SK-N-SH (cell line): ENCODE data around the gene NUP50. TPM values are rescaled to one million over a fixed set of nuclear protein-coding genes. Genes with fewer than 3 reads are reported as not detected.

Experiments used
- CTCF ChIA-PET: fragments of 300-600, 350-600 bp; formaldehyde crosslinking; extraction: SDS; loops from one replicate; lab custom pipeline; 2021; lab: Yijun Ruan, JAX
- POLR2A ChIA-PET: fragments of 350-600 bp; sonication (Branson Sonifier 250); formaldehyde crosslinking; extraction: SDS; loops from one replicate; lab custom pipeline; 2020; ENCODE audit warnings: antibody characterized with exemption, inconsistent platforms; lab: Yijun Ruan, JAX
- DNase-seq: peaks from one replicate; pipeline ENCODE4 v3.0.0; 2012
- H2AFZ ChIP-seq: fragments of 200-600 bp; sonication (generic); 2 replicates; pipeline ENCODE4 v1.8.1; 2016; ENCODE audit warnings: antibody characterized with exemption, mild to moderate bottlenecking, low read depth
- H3F3A ChIP-seq: fragments of 200-600 bp; sonication (generic); replicated peaks from 2 replicates; pipeline ENCODE3; 2016; ENCODE audit warnings: antibody characterized with exemption, mild to moderate bottlenecking; ENCODE audit not compliant: insufficient read depth
- H3K27ac ChIP-seq, 2 experiments: fragments of 200-500 bp in 1 of 2; fragments of 200-600 bp in 1 of 2; sonication (Bioruptor generic) in 1 of 2; sonication (generic), shearing (Covaris generic) in 1 of 2; 2 replicates each; pipeline versions ENCODE4 v1.5.1 to v1.6.1; 2014 to 2016; ENCODE audit warnings: low read depth in 2 of 2, inconsistent platforms in 1 of 2, low read length in 1 of 2, mild to moderate bottlenecking in 1 of 2, mixed read lengths in 1 of 2
- H3K27me3 ChIP-seq: fragments of 200-600 bp; sonication (generic), shearing (Covaris generic); 2 replicates; pipeline ENCODE4 v1.6.1; 2016; ENCODE audit warnings: mixed run types; ENCODE audit not compliant: insufficient read depth
- H3K36me3 ChIP-seq, 2 experiments: fragments of 200-500 bp in 1 of 2; fragments of 200-600 bp in 1 of 2; sonication (Bioruptor generic) in 1 of 2; sonication (generic) in 1 of 2; replicated peaks in 1 of 2; 2 replicates each; pipeline versions ENCODE3 to v1.5.1; 2014 to 2016; ENCODE audit warnings: low read length in 1 of 2, mild to moderate bottlenecking in 1 of 2; ENCODE audit not compliant: insufficient read depth in 2 of 2, control insufficient read depth in 1 of 2
- H3K4me1 ChIP-seq, 2 experiments: fragments of 200-500 bp in 1 of 2; fragments of 200-600 bp in 1 of 2; sonication (Bioruptor generic) in 1 of 2; sonication (generic), shearing (Covaris generic) in 1 of 2; 2 replicates each; pipeline versions ENCODE4 v1.5.1 to v1.6.1; 2014 to 2016; ENCODE audit warnings: low read depth in 1 of 2, low read length in 1 of 2, mixed run types in 1 of 2; ENCODE audit not compliant: insufficient read depth in 2 of 2, control insufficient read depth in 1 of 2
- H3K4me2 ChIP-seq: fragments of 200-600 bp; sonication (generic), shearing (Covaris generic); 2 replicates; pipeline ENCODE4 v1.6.1; 2017; ENCODE audit warnings: mixed run types
- H3K4me3 ChIP-seq, 2 experiments: fragments of 200-500 bp in 1 of 2; fragments of 200-600 bp in 1 of 2; sonication (Bioruptor generic) in 1 of 2; sonication (generic), shearing (Covaris generic) in 1 of 2; 2 replicates each; pipeline versions ENCODE4 v1.5.1 to v1.8.1; 2014 to 2016; ENCODE audit warnings: low read depth in 2 of 2, inconsistent platforms in 1 of 2, low read length in 1 of 2, mild to moderate bottlenecking in 1 of 2, mixed read lengths in 1 of 2, moderate library complexity in 1 of 2
- H3K79me2 ChIP-seq: fragments of 200-600 bp; sonication (generic); 2 replicates; pipeline ENCODE4 v1.8.1; 2017; ENCODE audit warnings: mild to moderate bottlenecking; ENCODE audit not compliant: insufficient read depth
- H3K9ac ChIP-seq: fragments of 200-600 bp; sonication (generic); 2 replicates; pipeline ENCODE4 v1.6.1; 2017; ENCODE audit warnings: mixed run types
- H3K9me2 ChIP-seq: fragments of 200-600 bp; sonication (generic); 2 replicates; pipeline ENCODE4 v1.6.1; 2017; ENCODE audit warnings: mixed run types
- H3K9me3 ChIP-seq: fragments of 200-600 bp; sonication (generic); 2 replicates; pipeline ENCODE4 v1.6.1; 2017; ENCODE audit warnings: mixed run types, mild to moderate bottlenecking, moderate library complexity
- H4K20me1 ChIP-seq: fragments of 200-600 bp; sonication (generic); 2 replicates; pipeline ENCODE4 v1.6.1; 2017; ENCODE audit warnings: mild to moderate bottlenecking, mixed run types; ENCODE audit not compliant: insufficient read depth
- CHD2 ChIP-seq: fragments of 150-350 bp; IDR thresholded peaks from 2 replicates; pipeline ENCODE4 v1.6.1; 2018; ENCODE audit warnings: low read length; ENCODE audit not compliant: partially characterized antibody
- EP300 ChIP-seq, 2 experiments: IDR thresholded peaks; 2 replicates each; pipeline versions ENCODE4 v1.4.0 to v1.6.1; 2012; ENCODE audit warnings: borderline replicate concordance in 1 of 2, low read depth in 1 of 2, low read length in 1 of 2
- FOSL2 ChIP-seq: IDR thresholded peaks from 2 replicates; pipeline ENCODE4 v1.4.0; 2012; ENCODE audit warnings: low read depth, mild to moderate bottlenecking, moderate library complexity, borderline replicate concordance
- FOXJ3 ChIP-seq: sonication (generic); formaldehyde crosslinking; IDR thresholded peaks from 2 replicates; pipeline ENCODE4 v1.5.1; 2020; ENCODE audit warnings: mild to moderate bottlenecking, missing genetic modification reagents
- FOXM1 ChIP-seq: IDR thresholded peaks from 2 replicates; pipeline ENCODE4 v1.4.0; 2012; ENCODE audit warnings: low read depth, mild to moderate bottlenecking
- JUND ChIP-seq: IDR thresholded peaks from 2 replicates; pipeline ENCODE4 v1.4.0; 2012
- MEF2A ChIP-seq: IDR thresholded peaks from 2 replicates; pipeline ENCODE4 v1.4.0; 2012; ENCODE audit warnings: low read depth, borderline replicate concordance
- MXI1 ChIP-seq: IDR thresholded peaks from 2 replicates; pipeline ENCODE4 v1.6.1; 2012; ENCODE audit warnings: mild to moderate bottlenecking, low read depth, low read length, improper control_type of control experiment
- NFIC ChIP-seq: IDR thresholded peaks from 2 replicates; pipeline ENCODE4 v1.4.0; 2012; ENCODE audit warnings: borderline replicate concordance
- RCOR1 ChIP-seq: fragments of 150-350 bp; IDR thresholded peaks from 2 replicates; pipeline ENCODE4 v1.6.1; 2017; ENCODE audit warnings: antibody characterized with exemption, low read length
- SMC3 ChIP-seq: IDR thresholded peaks from 2 replicates; pipeline ENCODE4 v1.6.1; 2012; ENCODE audit warnings: low read depth, low read length, improper control_type of control experiment
- TAF1 ChIP-seq: IDR thresholded peaks from 2 replicates; pipeline ENCODE4 v1.6.1; 2012; ENCODE audit warnings: low read depth, mild to moderate bottlenecking, low read length, moderate library complexity, borderline replicate concordance
- TCF12 ChIP-seq: IDR thresholded peaks from 2 replicates; pipeline ENCODE4 v1.4.0; 2012
- TEAD4 ChIP-seq: IDR thresholded peaks from 2 replicates; pipeline ENCODE4 v1.4.0; 2012; ENCODE audit warnings: mild to moderate bottlenecking, borderline replicate concordance; ENCODE audit not compliant: insufficient read depth
- ZBTB33 ChIP-seq: IDR thresholded peaks from 2 replicates; pipeline ENCODE4 v1.4.0; 2012; ENCODE audit warnings: low read depth, borderline replicate concordance
- WGBS: methylation state at CpG from one replicate; pipeline ENCODE4 v1.1.6; 2017; ENCODE audit warnings: low lambda C conversion rate; 5-methylcytosine and 5-hydroxymethylcytosine counted together
- polyA plus RNA-seq, 3 experiments: library from polyadenylated mRNA; depleted of rRNA; stranded (reverse); fragments of >200 nt; gene quantifications; 2 replicates each; pipeline ENCODE4 v1.2.3, GENCODE V29; 2012
- TF ChIP-seq, protein P1 (sequence below): IDR thresholded peaks from 2 replicates; pipeline ENCODE4 v1.6.1; 2012; ENCODE audit warnings: mild to moderate bottlenecking, low read depth, low read length, moderate library complexity
- TF ChIP-seq, protein P2 (sequence below): IDR thresholded peaks from 2 replicates; pipeline ENCODE4; 2012

NUP50 gene
- polyA plus RNA-seq, 1 of the 3 experiments (the other 2 are of a cell fraction), result 4.7 TPM

DNA sequence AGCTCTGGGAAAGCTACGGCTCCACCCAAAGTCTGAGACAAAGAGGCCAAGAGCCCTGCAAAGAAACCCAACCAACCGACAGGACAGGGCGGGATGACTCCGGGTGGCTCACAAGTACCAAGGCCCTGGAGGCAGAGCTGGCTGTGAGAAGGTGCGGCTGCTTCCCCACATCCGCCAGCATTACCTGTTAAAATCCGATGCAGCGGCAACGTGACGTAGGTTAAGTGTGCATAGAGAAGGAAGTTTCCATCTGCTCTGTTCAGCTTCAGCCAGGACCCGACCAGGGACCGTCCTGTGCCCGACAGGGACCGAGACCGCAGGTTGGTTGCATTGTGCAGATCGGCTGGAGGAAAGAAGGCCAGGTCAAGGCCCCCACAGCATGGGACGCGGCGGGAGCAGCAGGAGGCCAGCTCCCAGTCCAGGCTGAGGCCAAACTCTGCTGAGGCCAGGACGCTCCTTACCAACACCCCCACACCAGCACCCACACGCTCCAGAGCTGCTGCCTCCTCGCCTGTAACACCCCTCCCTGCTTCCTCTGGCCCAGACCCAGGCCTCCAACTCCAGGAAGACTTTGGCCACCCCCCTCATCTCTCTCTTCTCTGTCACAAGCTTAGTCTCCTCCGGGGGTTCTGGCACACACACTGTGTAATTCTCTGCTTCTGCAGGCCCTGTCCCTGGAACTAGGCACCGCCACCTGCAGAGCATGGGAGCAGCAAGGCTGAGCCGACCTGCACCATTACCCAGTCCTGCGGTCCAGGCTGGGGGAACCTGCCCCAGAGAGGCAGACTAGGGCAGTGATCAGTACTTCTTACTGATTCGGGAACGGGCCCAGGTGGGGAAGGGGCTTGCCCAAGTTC lies 34.1 kb downstream of the NUP50 start:
- 95% methylated on average over 8 of the region's 28 CpGs for WGBS

DNA sequence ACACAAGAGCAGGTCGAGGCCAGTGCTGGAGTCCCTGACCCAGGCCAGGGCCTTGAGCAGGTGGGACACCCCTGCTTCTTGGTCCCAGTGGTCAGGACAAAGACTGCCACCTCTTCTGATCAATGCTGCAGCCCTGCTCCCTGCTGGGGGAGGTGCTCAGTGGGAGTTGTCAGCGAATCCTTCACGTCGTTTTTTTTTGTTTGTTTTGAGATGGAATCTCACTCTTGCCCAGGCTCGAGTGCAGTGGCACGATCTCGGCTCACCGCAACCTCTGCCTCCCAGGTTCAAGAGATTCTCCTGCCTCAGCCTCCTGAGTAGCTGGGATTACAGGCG lies 34.7 kb downstream of the NUP50 start:
- Histone ChIP-seq H3K36me3 (peaks cover 5 to 64% of the 10 kb centered on the region in 2 experiments), H3K27ac (no peak overlapping the region), H4K20me1 (0 out of 2 replicates have a peak, but pooled peaks cover 6% of the 10 kb centered on the region), H3K79me2 (no peaks in the 10 kb centered on the region), H3K27me3 (no peaks in the 10 kb centered on the region), H3K9me3 (no peaks in the 10 kb centered on the region), H3F3A (peaks cover 4% of the 10 kb centered on the region), H3K4me3 (no peak overlapping the region), H3K9me2 (no peaks in the 10 kb centered on the region), H3K9ac (no peak overlapping the region), H3K4me2 (no peak overlapping the region), H3K4me1 (no peaks in the 10 kb centered on the region; a peak in 1 of 4 replicates), H2AFZ (no peak overlapping the region)
- 88% methylated on average over 8 of the region's 9 CpGs for WGBS
- ChIA-PET CTCF (interaction anchor here (3.2 kb wide), 1 partner anchor 11 kb away, joined by 13 read pairs; no protein-coding TSS in a partner anchor), POLR2A (no interaction called here)
- no peak for DNase-seq
- TF ChIP-seq TCF12 (no peak), MXI1 (no peak), ZBTB33 (no peak), FOXJ3 (CRISPR knock-in tag) (no peak), RCOR1 (no peak), CHD2 (no peak), MEF2A (no peak), NFIC (no peak)
- TF ChIP-seq, protein P1, sequence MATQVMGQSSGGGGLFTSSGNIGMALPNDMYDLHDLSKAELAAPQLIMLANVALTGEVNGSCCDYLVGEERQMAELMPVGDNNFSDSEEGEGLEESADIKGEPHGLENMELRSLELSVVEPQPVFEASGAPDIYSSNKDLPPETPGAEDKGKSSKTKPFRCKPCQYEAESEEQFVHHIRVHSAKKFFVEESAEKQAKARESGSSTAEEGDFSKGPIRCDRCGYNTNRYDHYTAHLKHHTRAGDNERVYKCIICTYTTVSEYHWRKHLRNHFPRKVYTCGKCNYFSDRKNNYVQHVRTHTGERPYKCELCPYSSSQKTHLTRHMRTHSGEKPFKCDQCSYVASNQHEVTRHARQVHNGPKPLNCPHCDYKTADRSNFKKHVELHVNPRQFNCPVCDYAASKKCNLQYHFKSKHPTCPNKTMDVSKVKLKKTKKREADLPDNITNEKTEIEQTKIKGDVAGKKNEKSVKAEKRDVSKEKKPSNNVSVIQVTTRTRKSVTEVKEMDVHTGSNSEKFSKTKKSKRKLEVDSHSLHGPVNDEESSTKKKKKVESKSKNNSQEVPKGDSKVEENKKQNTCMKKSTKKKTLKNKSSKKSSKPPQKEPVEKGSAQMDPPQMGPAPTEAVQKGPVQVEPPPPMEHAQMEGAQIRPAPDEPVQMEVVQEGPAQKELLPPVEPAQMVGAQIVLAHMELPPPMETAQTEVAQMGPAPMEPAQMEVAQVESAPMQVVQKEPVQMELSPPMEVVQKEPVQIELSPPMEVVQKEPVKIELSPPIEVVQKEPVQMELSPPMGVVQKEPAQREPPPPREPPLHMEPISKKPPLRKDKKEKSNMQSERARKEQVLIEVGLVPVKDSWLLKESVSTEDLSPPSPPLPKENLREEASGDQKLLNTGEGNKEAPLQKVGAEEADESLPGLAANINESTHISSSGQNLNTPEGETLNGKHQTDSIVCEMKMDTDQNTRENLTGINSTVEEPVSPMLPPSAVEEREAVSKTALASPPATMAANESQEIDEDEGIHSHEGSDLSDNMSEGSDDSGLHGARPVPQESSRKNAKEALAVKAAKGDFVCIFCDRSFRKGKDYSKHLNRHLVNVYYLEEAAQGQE, result no peak

More for the DNA sequence above, 34.1 kb downstream of the NUP50 start:
- no peak for DNase-seq
- Histone ChIP-seq H2AFZ (no peak overlapping the region), H3K36me3 (peaks cover 5 to 59% of the 10 kb centered on the region in 2 experiments), H3K4me3 (no peak overlapping the region), H3K9ac (no peak overlapping the region), H3K4me2 (no peak overlapping the region), H3K9me2 (no peaks in the 10 kb centered on the region), H3K79me2 (no peaks in the 10 kb centered on the region), H3K27ac (no peak overlapping the region), H3K27me3 (no peaks in the 10 kb centered on the region), H3K9me3 (no peaks in the 10 kb centered on the region), H4K20me1 (0 out of 2 replicates have a peak, but pooled peaks cover 6% of the 10 kb centered on the region), H3K4me1 (no peaks in the 10 kb centered on the region; a peak in 1 of 4 replicates), H3F3A (peaks cover 4% of the 10 kb centered on the region)
- ChIA-PET CTCF (interaction anchor here (0.5 to 3.2 kb wide), 2 partner anchors 11 to 23 kb away, joined by 3 to 13 read pairs; no protein-coding TSS in a partner anchor), POLR2A (no interaction called here)
- no peak for TF ChIP-seq EP300 (IDR thresholded peaks at IDR 0.05; ENCODE audit: borderline replicate concordance in 1 of 2, low read depth in 1 of 2, low read length in 1 of 2)
- no peak for TF ChIP-seq TAF1
- no peak for TF ChIP-seq MXI1
- TF ChIP-seq SMC3, result no peak
- TF ChIP-seq ZBTB33, result no peak
- TF ChIP-seq FOSL2, result no peak
- no peak for TF ChIP-seq JUND
- no peak for TF ChIP-seq TEAD4
- no peak for TF ChIP-seq FOXM1
- TF ChIP-seq, protein P2, sequence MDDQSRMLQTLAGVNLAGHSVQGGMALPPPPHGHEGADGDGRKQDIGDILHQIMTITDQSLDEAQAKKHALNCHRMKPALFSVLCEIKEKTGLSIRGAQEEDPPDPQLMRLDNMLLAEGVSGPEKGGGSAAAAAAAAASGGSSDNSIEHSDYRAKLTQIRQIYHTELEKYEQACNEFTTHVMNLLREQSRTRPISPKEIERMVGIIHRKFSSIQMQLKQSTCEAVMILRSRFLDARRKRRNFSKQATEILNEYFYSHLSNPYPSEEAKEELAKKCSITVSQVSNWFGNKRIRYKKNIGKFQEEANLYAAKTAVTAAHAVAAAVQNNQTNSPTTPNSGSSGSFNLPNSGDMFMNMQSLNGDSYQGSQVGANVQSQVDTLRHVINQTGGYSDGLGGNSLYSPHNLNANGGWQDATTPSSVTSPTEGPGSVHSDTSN, result no peak
